GM21529 (cell line): ENCODE data around the gene REV3L.
"Not testable (repeated sequence)": the region's sequence is repeated elsewhere in the genome, so short reads cannot be mapped to it uniquely, and the experiment has no call there.

ENCODE experiments used
- ATAC-seq: cut with Tn5 transposase; IDR thresholded peaks from one replicate; pipeline ENCODE4 v1.9.1; 2021; ENCODE audit not compliant: unreplicated experiment

The REV3L gene

DNA sequence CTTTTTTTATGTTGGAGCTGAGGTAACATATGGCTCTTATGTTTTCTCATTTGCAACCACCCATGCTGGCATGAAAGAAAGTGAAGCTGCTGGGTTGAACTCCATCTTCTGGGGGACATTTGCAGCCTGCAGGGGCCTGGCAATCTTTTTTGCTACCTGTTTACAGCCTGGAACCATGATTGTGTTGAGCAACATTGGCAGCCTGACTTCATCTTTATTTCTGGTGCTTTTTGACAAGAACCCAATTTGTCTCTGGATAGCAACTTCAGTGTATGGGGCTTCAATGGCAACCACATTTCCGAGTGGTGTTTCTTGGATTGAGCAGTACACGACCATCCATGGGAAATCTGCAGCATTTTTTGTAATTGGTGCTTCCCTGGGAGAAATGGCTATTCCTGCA is 216.7 kb downstream of the REV3L start:
- ATAC-seq = no peak

GRCh38 chr6:111265842-111266241 is 217.2 kb downstream of the REV3L start:
- ATAC-seq = no peak

- no peak for ATAC-seq
These were observed 219.2 kb downstream of the REV3L start for GRCh38 chr6:111263837-111264236.

- ATAC-seq = no peak
These were observed 222.3 kb downstream of the REV3L start for GRCh38 chr6:111260570-111261298.

DNA sequence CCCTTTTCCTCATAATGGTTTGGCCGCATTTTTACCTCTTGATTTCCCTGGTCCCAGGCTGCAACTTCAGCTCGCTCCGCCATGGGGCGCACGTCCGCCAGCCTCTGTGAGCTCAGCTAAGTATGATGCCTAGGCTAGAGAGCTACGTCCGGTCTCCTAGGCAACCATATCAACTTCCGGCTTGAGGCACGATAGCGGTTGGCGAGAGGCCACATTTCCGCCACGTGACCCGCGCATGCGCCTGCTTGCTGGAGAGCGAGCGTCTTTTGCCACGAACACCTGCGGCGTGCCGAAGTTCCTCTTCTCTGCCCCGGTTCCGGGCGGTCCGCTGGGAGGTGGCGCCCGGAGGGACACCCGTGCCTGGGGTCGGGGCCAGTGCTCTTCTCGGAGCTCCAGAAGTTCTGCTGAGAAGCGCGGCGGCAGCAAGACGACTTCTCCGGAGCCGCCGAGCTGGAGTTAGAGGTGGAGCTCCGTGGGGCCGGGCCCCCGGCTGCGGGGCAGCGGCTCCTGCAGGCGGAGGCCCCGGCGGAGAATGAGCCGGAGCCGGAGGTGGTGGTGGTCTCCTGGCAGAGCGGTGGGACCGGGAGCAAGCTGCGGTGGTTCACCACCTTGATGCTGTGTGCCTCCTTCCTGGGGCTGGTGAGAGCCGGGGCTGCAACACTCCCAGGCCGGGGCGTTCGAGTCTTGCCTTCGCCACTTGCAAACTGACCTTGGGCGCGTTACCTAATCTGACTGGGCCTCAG is 223.8 kb downstream of the REV3L start:
- peak; percentile 98 for ATAC-seq

GRCh38 chr6:111258615-111259088 is 224.4 kb downstream of the REV3L start:
- no peak for ATAC-seq

GRCh38 chr6:111258010-111258409 is 225.0 kb downstream of the REV3L start:
- ATAC-seq = no peak

- no peak for ATAC-seq
These were observed 226.4 kb downstream of the REV3L start for GRCh38 chr6:111256646-111257045.

GRCh38 chr6:111255838-111256237 is 227.2 kb downstream of the REV3L start:
- not testable (repeated sequence) for ATAC-seq

- ATAC-seq = no peak
These were observed 228.2 kb downstream of the REV3L start for GRCh38 chr6:111254779-111255166.

DNA sequence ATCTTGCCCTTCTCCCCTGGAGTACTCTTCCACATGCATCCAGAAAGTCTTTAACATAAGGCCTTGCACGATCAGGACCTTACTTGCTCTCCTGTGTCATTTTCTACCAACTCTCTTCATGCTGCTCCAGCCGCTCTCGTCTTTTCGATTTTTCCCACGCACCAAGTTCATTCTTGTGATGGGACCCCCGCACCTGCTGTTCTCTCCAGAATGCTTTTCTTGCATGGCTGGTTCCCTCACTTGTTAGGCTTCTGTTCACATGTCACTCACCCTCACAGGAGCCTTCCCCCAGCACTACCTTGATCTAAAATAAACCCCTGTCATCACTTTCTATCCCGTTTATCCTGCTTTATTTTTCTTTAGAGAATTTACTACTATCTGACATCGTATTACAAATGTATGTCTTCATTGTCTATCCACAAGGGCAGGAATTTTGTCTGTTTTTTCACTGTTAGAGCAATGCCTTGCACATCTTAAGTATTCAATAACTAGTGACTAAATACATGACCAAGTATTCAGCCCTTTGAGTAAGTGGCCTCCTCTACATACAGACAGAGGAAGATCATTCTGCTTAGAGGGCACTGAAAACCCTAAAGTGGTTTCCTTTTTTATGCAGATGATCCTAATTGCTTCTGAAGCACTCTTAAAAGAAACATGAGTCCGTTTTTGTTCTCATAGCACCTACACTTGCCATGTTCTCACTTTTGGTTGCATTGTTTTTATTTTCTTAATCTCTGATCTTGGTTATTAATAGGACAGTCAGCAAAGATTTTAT is 228.8 kb downstream of the REV3L start:
- ATAC-seq = no peak

DNA sequence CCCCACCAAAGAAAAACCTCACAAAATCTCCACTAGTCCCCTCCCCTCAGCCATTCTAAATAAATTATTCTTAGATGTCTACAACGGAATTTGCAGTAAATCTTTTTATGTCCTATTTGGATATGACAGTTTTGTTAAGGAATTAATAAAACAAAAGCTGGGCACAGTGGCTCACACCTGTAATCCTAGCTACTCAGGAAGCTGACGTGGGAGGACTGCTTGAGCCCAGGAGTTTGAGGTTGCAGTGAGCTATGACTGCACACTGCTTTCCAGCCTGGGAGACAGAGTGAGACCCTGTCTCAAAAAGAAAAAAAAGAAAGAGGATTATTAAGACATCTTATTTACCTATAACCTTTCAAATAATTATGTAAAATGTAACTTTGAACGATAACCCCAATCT is 230.3 kb downstream of the REV3L start:
- ATAC-seq = no peak

DNA sequence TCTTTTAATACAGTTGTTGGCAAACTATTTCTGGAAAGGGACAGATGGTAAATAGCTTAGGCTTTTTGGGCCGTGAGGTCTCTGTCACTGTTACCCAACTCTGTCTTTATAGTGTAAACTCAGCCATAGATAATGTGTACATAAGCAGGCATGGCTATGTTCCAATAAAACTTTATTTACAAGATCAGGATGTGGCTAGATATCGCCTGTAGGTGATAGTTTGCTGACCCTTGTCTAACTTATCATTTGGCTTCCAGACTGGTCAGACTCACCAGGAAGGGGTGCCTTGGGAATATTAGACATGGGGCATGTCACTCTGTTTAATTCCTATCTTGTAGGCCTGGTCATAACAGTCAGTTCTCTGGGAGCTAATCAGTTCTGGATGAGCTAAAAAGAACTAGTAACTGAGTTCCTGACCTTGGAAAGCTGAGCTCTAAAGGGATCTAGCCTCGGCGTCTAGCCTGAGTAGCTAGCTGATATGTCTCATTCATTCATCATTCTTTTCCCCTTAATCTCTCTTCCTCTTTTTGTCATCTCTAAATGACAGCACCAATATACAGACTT is 232.1 kb downstream of the REV3L start:
- no peak for ATAC-seq
